H7 (cell line): ENCODE measurements around the gene SLC1A1. TPM values are rescaled to one million over a fixed set of nuclear protein-coding genes. Genes with fewer than 3 reads are reported as not detected.

Experiments used
- DNase-seq: peaks from one replicate; pipeline ENCODE4 v3.0.0; 2012
- H3K27me3 ChIP-seq: 2 replicates; pipeline ENCODE4 v1.6.0; 2011; ENCODE audit warnings: mild to moderate bottlenecking, low read length; ENCODE audit not compliant: control insufficient read depth, insufficient read depth
- H3K36me3 ChIP-seq: replicated peaks from 2 replicates; pipeline ENCODE4 v1.5.1; 2011; ENCODE audit warnings: low read length; ENCODE audit not compliant: control insufficient read depth, insufficient read depth
- H3K4me3 ChIP-seq: 2 replicates; pipeline ENCODE4 v1.5.1; 2011; ENCODE audit warnings: low read depth, mild to moderate bottlenecking, control low read depth, low read length, moderate library complexity; ENCODE audit not compliant: insufficient read depth
- total RNA-seq: library from RNA; depleted of rRNA; stranded (reverse); fragments of >200 nt; shearing (Covaris generic); gene quantifications from 2 replicates; pipeline ENCODE4 v1.2.3, GENCODE V29; 2014; rRNA removed

The SLC1A1 gene
- 5.2 and 11.6 TPM in 2 replicates for total RNA-seq

- Histone ChIP-seq H3K4me3 (peak within 1 kb of the TSS; percentile 89), H3K36me3 (no peaks in the 10 kb centered on the region), H3K27me3 (peaks cover 22% of the 10 kb centered on the region)
- peak; percentile 75 for DNase-seq
Observed at GRCh38 chr9:4489919-4490704, at the start of gene SLC1A1. TSS of gene SLC1A1 (plus strand) at chr9:4490468. CDS start at chr9:4490680, 212 bp downstream.

- Histone ChIP-seq H3K36me3 (no peaks in the 10 kb centered on the region), H3K4me3 (no peak overlapping the region), H3K27me3 (no peaks in the 10 kb centered on the region)
- DNase-seq, result no peak
Observed at GRCh38 chr9:4442806-4443205, 47.5 kb upstream of the SLC1A1 start.

DNA sequence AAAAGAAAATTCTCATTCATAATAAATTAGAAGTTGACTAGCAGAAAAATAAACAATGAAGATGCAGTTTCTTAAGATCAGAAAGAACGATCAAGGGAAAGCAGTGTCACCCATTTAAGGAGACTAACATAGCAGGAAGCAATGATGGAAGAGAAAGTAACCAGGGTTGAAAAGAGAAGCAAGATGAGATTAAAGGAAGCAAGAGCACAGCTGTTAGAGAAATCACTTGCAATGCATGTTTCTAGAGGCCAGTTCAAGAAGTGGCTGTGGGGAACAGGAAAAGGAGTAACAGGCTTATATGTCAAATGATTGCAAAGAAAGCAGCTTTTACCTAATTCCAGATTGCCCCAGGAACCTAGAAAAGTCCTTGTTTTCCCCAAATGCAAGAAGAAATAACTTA is 46.8 kb upstream of the SLC1A1 start:
- no peak for DNase-seq
- H3K27me3 ChIP-seq, result no peaks in the 10 kb centered on the region
- H3K4me3 ChIP-seq, result no peak overlapping the region
- H3K36me3 ChIP-seq, result no peaks in the 10 kb centered on the region

DNA sequence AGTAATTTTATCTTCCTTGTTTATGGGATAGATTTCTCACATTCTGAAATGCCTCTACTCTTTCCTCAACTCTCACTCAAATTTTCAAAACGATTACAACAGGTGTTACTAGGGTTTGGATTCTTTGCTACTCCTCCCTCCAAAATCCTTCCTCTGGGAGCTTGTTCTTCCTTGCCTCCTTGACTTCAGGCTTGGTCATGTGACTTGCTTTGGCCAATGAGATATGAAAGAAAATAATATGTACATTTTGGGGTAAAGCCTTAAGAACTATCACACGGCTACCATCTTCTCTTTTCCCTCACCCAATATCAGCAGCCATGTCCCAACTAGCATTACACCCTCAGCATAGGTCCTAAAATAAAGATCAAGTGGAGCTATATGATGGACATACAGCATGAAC is 28.8 kb upstream of the SLC1A1 start:
- Histone ChIP-seq H3K4me3 (no peak overlapping the region), H3K27me3 (no peaks in the 10 kb centered on the region), H3K36me3 (no peaks in the 10 kb centered on the region)
- DNase-seq, result no peak

DNA sequence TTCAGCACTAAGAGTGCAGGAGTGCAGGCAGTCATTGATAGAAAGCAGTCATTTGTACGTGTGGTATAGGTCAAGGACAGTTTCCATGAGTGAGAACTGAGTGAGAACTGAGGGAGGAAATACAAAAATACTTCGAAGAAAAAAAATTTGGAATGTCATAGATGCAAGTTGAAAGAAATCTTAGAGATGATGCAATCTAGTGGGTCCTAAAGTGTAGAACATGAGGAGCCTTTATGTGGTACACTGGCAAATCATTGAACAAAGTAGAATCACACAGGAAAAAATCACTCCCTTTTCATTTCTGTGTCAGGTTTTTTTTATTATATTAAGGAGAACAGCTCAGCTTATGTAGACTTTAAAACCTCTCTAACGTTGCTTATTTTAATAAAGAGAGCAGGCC is 26.4 kb upstream of the SLC1A1 start:
- H3K27me3 ChIP-seq, result no peaks in the 10 kb centered on the region
- no peak for DNase-seq
- no peaks in the 10 kb centered on the region for H3K36me3 ChIP-seq
- no peak overlapping the region for H3K4me3 ChIP-seq

GRCh38 chr9:4464911-4465513 is 25.3 kb upstream of the SLC1A1 start:
- H3K36me3 ChIP-seq, result no peaks in the 10 kb centered on the region
- no peak overlapping the region for H3K4me3 ChIP-seq
- no peak for DNase-seq
- no peaks in the 10 kb centered on the region for H3K27me3 ChIP-seq

- no peak for DNase-seq
- H3K36me3 ChIP-seq, result no peaks in the 10 kb centered on the region
- H3K27me3 ChIP-seq, result no peaks in the 10 kb centered on the region
- no peak overlapping the region for H3K4me3 ChIP-seq
Observed at GRCh38 chr9:4465910-4466309, 24.4 kb upstream of the SLC1A1 start.

DNA sequence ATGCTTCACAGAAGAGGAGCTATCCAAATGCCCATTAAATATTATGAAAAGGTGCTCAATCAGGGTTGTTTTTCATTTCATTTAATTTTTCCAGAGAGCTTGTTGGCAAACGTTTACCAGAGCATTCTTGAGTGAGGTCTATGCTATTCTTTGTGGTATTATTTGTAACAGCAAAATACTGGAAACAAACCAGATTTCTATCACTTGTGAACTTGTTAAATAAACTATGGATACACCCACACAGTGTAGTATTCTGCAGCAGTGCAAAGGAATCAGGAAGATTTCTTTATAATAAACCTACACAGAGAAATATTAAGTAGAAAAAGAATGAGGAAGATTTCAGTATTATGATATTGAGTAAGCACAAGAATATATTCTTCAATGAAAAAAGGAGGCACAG is 15.0 kb upstream of the SLC1A1 start:
- no peaks in the 10 kb centered on the region for H3K27me3 ChIP-seq
- DNase-seq, result no peak
- H3K36me3 ChIP-seq, result no peaks in the 10 kb centered on the region
- H3K4me3 ChIP-seq, result no peak overlapping the region

DNA sequence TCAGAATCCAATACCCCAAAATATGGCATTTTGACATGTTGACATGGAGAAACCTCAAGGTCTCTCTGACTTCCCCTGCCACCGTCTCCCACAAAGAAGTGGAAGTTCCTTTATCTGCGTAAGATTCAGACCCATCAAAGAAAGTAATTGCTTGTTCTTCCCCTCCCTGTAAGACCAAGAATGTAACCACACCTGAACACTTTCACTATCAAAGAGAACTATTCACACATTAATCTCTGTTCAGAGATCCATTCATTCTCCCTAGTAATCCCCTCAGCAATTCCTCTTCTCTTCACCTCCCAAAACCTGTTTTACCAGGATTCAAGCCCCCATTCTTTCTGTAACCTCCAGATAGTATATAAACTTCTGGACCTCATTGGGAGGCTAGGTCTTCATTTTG is 4.1 kb upstream of the SLC1A1 start:
- DNase-seq, result no peak
- no peaks in the 10 kb centered on the region for H3K36me3 ChIP-seq
- no peak overlapping the region for H3K4me3 ChIP-seq

GRCh38 chr9:4489562-4489918 is 728 bp upstream of the SLC1A1 start:
- H3K4me3 ChIP-seq, result peak overlapping the region; percentile 89
- peak; percentile 52 for DNase-seq
- H3K27me3 ChIP-seq, result peaks cover 22% of the 10 kb centered on the region
- no peaks in the 10 kb centered on the region for H3K36me3 ChIP-seq

More for the DNA sequence above, 4.1 kb upstream of the SLC1A1 start:
- peaks cover 22% of the 10 kb centered on the region for H3K27me3 ChIP-seq

DNA sequence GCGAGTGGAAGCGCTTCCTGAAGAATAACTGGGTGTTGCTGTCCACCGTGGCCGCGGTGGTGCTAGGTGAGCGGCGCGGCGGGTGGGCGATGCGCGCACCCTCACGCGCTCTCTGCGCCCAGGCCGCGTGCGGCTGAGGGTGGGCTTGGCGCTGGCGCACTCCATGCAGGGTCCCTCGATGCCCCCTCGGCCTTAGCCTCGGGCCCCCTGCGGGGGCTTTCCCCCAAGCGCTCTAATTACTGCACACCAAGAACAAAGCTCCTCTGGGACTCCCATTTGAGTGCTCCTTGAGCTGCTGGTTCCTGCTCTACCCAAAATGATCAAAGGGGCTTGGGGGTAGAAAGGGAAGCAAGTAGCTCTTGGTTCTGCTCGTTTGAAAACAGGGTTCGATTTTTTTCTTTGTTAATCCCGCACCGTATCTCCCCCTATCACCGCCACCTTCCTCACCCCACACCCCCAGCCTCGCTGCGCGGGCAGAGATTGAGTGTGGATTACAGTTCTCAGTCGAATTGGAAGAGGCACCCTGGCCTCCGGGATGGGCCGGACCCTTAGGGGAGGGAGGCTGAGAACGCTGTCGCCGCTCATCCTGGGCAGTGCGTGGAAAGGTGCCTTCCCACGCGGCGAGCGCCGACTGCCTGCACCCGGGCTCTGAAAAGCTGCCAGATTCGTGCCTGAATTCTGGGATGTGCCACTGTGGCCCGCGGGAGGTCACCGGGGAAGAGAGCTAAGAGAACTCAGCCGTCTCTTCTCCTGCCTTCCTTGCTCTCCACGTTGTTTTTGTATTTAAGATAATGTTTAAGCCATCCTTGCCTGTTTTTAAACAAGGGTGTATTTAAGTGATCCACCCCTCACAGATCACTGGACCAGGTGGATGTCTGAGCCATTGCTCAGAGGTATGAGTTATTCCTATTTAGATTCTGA is 697 bp downstream of the SLC1A1 start:
- Histone ChIP-seq H3K4me3 (peak overlapping the region; percentile 89), H3K27me3 (peaks cover 22% of the 10 kb centered on the region), H3K36me3 (no peaks in the 10 kb centered on the region)
- peak; percentile 70 for DNase-seq

DNA sequence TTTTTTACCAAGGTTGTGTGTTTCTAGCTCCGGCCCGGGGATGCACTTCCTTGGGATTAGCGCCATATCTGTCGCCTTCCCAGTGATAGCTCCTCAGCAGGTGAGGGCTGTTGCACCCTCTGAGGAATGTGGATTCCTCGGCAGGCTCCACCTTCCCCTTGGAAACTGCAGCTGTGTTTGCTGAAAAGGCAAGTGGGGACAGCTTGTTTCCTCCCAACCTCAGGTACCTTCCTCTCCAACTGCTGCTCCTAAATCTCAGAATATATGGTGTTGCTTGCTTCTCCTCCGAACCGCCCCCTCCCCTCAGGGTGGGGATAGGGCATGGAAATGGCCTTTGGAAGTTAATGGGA is 1.3 kb downstream of the SLC1A1 start:
- DNase-seq, result peak; percentile 71

GRCh38 chr9:4494332-4494731 is 4.1 kb downstream of the SLC1A1 start:
- DNase-seq, result no peak
- H3K4me3 ChIP-seq, result no peak overlapping the region

More for the DNA sequence above, 1.3 kb downstream of the SLC1A1 start:
- peak overlapping the region; percentile 89 for H3K4me3 ChIP-seq
- H3K36me3 ChIP-seq, result no peaks in the 10 kb centered on the region
- H3K27me3 ChIP-seq, result peaks cover 22% of the 10 kb centered on the region

GRCh38 chr9:4494806-4495205 is 4.5 kb downstream of the SLC1A1 start:
- no peaks in the 10 kb centered on the region for H3K36me3 ChIP-seq
- no peak overlapping the region for H3K4me3 ChIP-seq
- H3K27me3 ChIP-seq, result peaks cover 11% of the 10 kb centered on the region
- DNase-seq, result no peak

More at GRCh38 chr9:4494332-4494731, 4.1 kb downstream of the SLC1A1 start:
- Histone ChIP-seq H3K27me3 (peaks cover 16% of the 10 kb centered on the region), H3K36me3 (no peaks in the 10 kb centered on the region)
